DND-41 (cell line): ENCODE results near the gene ADAMTS16.

Experiments
- ATAC-seq: fragments of 200-7000 bp; cut with Tn5 transposase; 3 replicates; pipeline ENCODE4 v1.9.1; 2021; ENCODE audit warnings: low read depth; ENCODE audit not compliant: insufficient read depth
- DNase-seq: peaks from one replicate; pipeline ENCODE4 v3.0.0-alpha.2; 2020
- H2AFZ ChIP-seq: 2 replicates; pipeline ENCODE4 v1.6.0; 2012; ENCODE audit warnings: low read depth, low read length
- H3K27ac ChIP-seq: 2 replicates; pipeline ENCODE4 v1.5.1; 2012; ENCODE audit warnings: low read length, inconsistent platforms
- H3K27me3 ChIP-seq: fragments of 200-600 bp; sonication (generic); 2 replicates; pipeline ENCODE4 v1.6.0; 2012; ENCODE audit warnings: low read length, mild to moderate bottlenecking, inconsistent platforms; ENCODE audit not compliant: insufficient read depth, poor library complexity
- H3K36me3 ChIP-seq: 2 replicates; pipeline ENCODE4 v1.5.1; 2012; ENCODE audit warnings: low read length, inconsistent platforms; ENCODE audit not compliant: insufficient read depth
- H3K4me1 ChIP-seq: 2 replicates; pipeline ENCODE4 v1.5.1; 2012; ENCODE audit warnings: mild to moderate bottlenecking, low read length; ENCODE audit not compliant: insufficient read depth
- H3K4me2 ChIP-seq: 2 replicates; pipeline ENCODE4 v1.6.0; 2012; ENCODE audit warnings: mild to moderate bottlenecking, moderate library complexity, low read length, inconsistent platforms; ENCODE audit not compliant: insufficient read depth
- H3K4me3 ChIP-seq, 2 experiments: fragments of 200-600 bp in 1 of 2; shearing (Covaris generic) in 1 of 2; 2 replicates each; pipeline ENCODE4 v1.5.1; 2012 to 2016; ENCODE audit warnings: inconsistent platforms in 2 of 2, low read length in 2 of 2, mild to moderate bottlenecking in 2 of 2, low read depth in 1 of 2, moderate library complexity in 1 of 2
- H3K79me2 ChIP-seq: 2 replicates; pipeline ENCODE4 v1.6.0; 2012; ENCODE audit warnings: low read length, inconsistent platforms; ENCODE audit not compliant: insufficient read depth
- H3K9ac ChIP-seq: 2 replicates; pipeline ENCODE4 v1.6.0; 2012; ENCODE audit warnings: low read depth, mild to moderate bottlenecking, inconsistent platforms, low read length, moderate library complexity
- H3K9me3 ChIP-seq: 2 replicates; pipeline ENCODE4 v1.5.1; 2012; ENCODE audit warnings: low read length, moderate library complexity, mild to moderate bottlenecking, inconsistent platforms; ENCODE audit not compliant: insufficient read depth, severe bottlenecking
- H4K20me1 ChIP-seq: 2 replicates; pipeline ENCODE4 v1.6.0; 2012; ENCODE audit warnings: low read length; ENCODE audit not compliant: insufficient read depth
- CTCF ChIP-seq: IDR thresholded peaks from 2 replicates; pipeline ENCODE4 v1.5.1; 2012; ENCODE audit warnings: borderline replicate concordance, low read length, moderate library complexity, mild to moderate bottlenecking; ENCODE audit not compliant: poor library complexity, severe bottlenecking; ENCODE audit errors: extremely low read depth
- EZH2 ChIP-seq: IDR thresholded peaks from 3 replicates; pipeline ENCODE4 v1.6.1; 2012; ENCODE audit warnings: borderline replicate concordance, low read depth, mild to moderate bottlenecking, moderate library complexity, low read length, inconsistent platforms; ENCODE audit not compliant: severe bottlenecking

Gene ADAMTS16

GRCh38 chr5:5219541-5219940 is 79.4 kb downstream of the ADAMTS16 start:
- no peaks in the 10 kb centered on the region for H3K27me3 ChIP-seq
- H3K79me2 ChIP-seq = no peaks in the 10 kb centered on the region
- DNase-seq (no peak), ATAC-seq (no peak)
- H4K20me1 ChIP-seq = no peaks in the 10 kb centered on the region
- no peak overlapping the region for H3K4me2 ChIP-seq
- H3K4me3 ChIP-seq = no peak overlapping the region
- H3K27ac ChIP-seq = no peak overlapping the region
- TF ChIP-seq EZH2 = no peak
- TF ChIP-seq CTCF = no peak
- no peak overlapping the region for H3K9ac ChIP-seq
- no peaks in the 10 kb centered on the region for H3K36me3 ChIP-seq
- no peaks in the 10 kb centered on the region for H3K4me1 ChIP-seq
- no peaks in the 10 kb centered on the region for H3K9me3 ChIP-seq
- H2AFZ ChIP-seq = no peak overlapping the region

- Histone ChIP-seq H3K4me3 (no peak overlapping the region), H3K9ac (no peak overlapping the region), H4K20me1 (no peaks in the 10 kb centered on the region)
Observed at GRCh38 chr5:5220901-5221631, 80.9 kb downstream of the ADAMTS16 start.

GRCh38 chr5:5221724-5222123 is 81.6 kb downstream of the ADAMTS16 start:
- DNase-seq = no peak
- no peaks in the 10 kb centered on the region for H3K9me3 ChIP-seq
- H3K27me3 ChIP-seq = no peaks in the 10 kb centered on the region
- no peak for TF ChIP-seq EZH2
- no peak for TF ChIP-seq CTCF
- no peak overlapping the region for H3K4me2 ChIP-seq
- no peak overlapping the region for H2AFZ ChIP-seq
- no peaks in the 10 kb centered on the region for H4K20me1 ChIP-seq
- no peaks in the 10 kb centered on the region for H3K4me1 ChIP-seq
- no peak for ATAC-seq
- no peak overlapping the region for H3K9ac ChIP-seq
- H3K79me2 ChIP-seq = no peaks in the 10 kb centered on the region
- no peaks in the 10 kb centered on the region for H3K36me3 ChIP-seq
- no peak overlapping the region for H3K4me3 ChIP-seq
- H3K27ac ChIP-seq = no peak overlapping the region

More at GRCh38 chr5:5220901-5221631, 80.9 kb downstream of the ADAMTS16 start:
- Histone ChIP-seq H3K79me2 (no peaks in the 10 kb centered on the region), H3K9me3 (no peaks in the 10 kb centered on the region), H3K27ac (no peak overlapping the region), H3K4me1 (no peaks in the 10 kb centered on the region), H2AFZ (no peak overlapping the region), H3K27me3 (no peaks in the 10 kb centered on the region), H3K4me2 (no peak overlapping the region), H3K36me3 (no peaks in the 10 kb centered on the region)
- ATAC-seq = no peak
- TF ChIP-seq CTCF (no peak), EZH2 (no peak)
- DNase-seq = no peak
